HK-2 (cell line): ENCODE results near the gene PIGV.

Experiments used
- DNase-seq: peaks from one replicate; pipeline ENCODE4 v3.0.0-alpha.2; 2018; ENCODE audit not compliant: unreplicated experiment

Gene PIGV

DNA sequence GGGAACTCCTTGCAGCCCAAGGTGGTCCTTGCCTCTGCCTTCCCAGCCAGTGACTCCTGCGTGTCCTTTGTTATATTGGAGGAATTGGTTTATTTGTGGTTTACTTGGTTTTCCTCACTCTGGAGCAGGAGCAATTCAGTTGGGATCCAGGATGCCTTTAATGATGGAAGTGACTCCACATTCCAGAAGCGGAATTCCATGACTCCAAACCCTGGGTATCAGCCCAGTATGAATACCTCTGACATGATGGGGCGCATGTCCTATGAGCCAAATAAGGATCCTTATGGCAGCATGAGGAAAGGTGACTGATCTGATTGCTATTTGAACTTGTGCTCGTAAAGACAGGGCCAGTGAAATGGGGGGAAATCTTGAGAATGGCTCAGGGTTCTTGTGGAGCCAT, 15.1 kb upstream of the PIGV start:
- DNase-seq = peak; percentile 42

- DNase-seq = no peak
These were observed 13.3 kb upstream of the PIGV start for GRCh38 chr1:26774462-26774861.

DNA sequence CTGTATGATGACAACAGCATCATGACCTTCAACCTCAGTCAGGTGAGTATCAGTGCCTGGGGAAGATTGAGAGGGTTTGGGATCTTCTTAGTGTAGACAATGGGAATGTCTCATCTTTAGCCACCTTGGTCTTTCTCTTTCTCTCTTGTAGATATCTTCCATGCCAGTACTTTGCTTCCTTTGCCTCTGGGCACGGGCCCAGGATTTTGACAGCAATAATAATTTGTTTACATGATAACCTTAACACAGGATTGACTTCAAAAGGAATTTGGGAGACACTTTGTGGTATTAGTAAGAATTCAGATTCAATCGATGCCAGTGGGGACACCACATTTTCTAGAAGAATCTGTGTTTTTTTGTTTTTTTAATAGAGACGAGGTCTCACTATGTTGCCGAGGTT, 12.1 kb upstream of the PIGV start:
- DNase-seq = no peak

- DNase-seq = no peak
These were observed 8.6 kb upstream of the PIGV start for GRCh38 chr1:26779098-26779668.

DNA sequence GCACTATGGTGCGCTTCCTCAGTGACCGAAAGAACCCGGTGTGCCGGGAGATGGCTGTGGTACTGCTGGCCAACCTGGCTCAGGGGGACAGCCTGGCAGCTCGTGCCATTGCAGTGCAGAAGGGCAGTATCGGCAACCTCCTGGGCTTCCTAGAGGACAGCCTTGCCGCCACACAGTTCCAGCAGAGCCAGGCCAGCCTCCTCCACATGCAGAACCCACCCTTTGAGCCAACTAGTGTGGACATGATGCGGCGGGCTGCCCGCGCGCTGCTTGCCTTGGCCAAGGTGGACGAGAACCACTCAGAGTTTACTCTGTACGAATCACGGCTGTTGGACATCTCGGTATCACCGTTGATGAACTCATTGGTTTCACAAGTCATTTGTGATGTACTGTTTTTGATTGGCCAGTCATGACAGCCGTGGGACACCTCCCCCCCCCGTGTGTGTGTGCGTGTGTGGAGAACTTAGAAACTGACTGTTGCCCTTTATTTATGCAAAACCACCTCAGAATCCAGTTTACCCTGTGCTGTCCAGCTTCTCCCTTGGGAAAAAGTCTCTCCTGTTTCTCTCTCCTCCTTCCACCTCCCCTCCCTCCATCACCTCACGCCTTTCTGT, 7.3 kb upstream of the PIGV start:
- no peak for DNase-seq

- DNase-seq = no peak
These were observed 6.4 kb upstream of the PIGV start for GRCh38 chr1:26781206-26781825.

DNA sequence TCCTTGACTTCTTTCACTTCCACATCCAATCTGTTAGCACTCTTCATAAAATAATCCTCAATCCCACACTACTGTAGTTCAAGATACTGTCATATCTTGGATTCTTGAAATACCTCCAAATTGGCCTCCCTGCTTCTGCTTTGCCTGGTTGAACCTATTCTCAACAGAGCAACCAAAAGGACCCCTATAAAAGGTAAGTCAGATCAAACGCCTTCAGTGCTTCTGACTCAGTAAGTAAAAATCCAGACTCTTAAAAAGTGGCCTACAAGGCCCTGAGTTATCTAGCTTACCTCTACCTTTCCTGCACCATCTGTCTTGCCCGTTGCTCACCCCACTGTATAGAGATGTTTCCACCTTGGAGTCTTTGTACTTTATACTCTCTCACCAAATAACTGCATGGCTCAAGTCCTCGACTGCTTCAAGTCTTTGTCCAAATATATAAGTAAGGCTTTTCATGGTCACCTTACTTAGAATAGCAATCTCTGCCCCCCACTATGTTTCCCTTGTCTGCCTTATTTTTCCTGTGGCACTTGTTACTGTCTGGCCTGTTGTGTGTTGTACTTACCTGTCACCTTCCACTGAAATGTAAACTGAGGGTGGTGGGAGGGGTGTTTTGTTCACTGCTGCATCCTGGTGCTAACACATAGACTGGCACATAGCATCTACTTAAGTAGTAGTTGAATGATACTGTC, 5.1 kb upstream of the PIGV start:
- no peak for DNase-seq

DNA sequence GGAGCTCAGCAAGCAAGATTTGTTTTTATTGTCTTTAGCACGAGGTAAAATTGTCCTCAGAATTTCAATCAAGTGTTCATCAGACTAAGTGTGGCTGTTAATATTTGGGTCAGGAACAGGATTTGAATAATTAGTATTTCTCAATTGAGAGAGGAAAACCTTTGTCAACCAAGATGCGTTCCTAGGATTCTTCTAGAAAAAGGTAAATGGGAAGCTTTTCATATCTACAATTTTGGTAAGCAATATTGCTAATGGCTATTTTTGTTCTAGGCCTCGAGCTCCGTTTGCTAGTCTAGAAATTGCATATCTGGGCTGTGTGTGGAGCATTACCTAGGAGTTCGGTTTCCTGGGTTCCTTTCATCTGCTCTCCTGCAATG, 4.1 kb upstream of the PIGV start:
- no peak for DNase-seq

DNA sequence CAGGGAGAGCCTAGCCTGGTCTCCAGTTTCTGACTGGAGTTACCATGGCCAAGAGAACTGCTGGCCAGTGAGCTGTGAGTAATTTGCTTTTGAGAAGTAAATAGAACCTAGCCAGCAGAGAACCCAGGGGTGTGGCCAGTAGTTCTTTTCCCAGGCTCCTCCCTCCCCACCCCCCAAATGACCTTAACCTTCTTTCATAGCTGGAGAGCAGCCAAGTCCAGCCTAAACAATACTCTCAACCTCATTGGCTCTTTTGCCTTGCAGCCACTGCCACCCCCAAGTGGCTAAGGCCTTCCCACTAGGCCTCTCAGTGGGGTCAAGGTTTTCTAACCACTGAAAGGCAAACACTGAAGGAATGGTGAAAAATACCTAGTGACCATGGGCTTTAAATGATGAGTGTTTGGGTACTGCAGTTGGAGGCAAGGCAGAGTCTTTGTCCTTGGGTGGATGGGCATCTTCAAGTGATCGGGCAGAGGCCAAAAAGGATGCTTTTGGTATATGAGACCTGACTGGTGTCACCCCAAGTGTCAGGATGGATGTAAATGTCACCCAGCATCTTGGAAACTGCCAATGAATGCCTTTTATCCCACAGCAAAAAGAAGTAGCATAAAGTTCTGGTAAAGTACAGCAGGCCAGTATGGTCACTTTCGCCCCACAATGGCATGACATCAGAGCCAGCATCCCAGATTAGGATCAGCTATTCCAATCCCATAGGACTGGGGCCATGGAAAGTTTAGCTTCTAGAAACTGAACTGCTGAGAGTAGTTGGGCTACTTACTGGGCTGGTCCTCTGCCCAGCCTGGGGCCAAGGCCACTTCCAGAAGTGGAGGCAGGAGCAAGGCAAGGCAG, 3.5 kb upstream of the PIGV start:
- peak; percentile 66 for DNase-seq

DNA sequence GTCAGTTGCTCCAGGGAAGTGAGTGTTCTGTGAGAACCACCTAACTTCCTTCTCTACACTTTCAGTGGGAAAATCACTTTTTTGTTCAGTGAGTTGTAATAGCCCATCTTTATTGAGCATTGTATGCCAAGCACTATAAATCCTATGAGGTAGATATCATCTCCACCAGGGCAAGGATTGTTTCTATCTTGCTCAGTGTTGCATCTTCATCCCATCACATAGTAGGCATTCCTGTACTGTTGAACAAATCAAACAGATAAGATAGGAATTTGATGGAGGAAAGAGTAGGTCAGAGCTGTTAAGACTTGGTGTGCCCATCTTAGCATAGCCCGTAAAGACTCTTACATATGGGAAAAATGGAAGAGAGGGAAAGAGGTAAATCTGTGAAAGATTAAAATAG, 2.9 kb upstream of the PIGV start:
- DNase-seq = no peak

- DNase-seq = no peak
These were observed 1.9 kb upstream of the PIGV start for GRCh38 chr1:26785611-26786436.

DNA sequence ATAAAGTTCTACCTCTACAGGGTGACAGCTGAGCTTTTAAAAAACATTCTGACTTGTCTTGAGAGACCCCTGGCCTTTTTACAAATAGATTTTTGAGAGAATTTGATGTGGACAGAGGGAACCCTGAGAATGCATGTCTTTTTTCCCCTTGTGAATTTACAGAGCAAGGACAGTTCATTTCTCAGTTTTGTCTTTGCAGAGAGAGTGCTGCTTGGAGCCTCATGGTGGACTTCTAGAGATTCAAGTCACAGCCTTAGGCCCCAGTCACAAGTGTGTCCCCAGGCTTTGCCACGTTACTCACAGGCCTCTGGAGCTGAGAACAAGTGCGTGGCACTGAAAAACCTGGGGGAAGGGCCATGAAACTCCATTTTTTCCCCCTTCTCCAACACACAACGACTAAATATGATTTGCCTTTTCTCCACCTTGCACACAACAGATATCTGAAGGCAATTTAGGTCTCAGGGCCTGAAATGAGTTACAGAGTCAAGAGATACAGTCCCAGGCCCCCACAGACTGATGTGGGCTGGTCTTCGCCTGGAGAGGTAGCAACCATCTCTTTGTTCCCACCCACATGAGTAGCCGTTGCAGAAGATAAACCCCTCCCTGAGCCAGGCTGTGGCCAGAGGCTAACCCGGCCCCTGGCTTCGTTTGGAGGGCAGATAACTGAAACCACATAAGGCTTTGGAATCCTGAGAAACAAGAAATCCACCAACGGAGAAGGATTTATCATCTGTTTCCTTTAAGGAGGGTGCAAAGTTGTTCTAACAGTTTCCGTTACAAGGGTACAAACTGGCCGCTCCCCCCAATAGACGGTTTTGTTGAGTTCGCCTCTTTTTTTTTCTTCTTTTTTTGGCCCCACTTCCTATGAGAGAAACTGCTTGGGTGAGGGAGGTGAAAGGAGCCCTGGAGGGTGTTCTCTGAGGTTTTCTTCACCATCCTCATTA, 1.0 kb upstream of the PIGV start:
- DNase-seq = peak; percentile 75

DNA sequence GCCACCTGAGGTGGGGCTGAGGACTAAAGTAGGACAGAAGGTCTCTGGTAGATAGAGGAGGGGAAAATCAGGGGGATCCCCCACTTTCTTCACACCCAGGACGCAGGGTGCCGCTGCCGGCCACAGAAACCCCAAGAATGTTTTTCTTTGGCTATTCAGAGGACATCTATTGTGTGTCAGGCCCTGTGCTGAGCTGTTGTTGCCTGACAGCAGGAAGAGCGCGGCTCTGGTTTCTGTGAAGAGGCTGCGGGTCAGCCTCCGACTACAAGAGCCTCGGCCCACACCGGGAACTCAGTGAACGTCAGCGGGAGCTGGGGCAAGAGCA, 407 bp upstream of the PIGV start:
- DNase-seq = no peak

GRCh38 chr1:26788515-26788785, 700 bp downstream of the PIGV start:
- DNase-seq = no peak

GRCh38 chr1:26788836-26789611, 1.3 kb downstream of the PIGV start:
- DNase-seq = peak; percentile 80

DNA sequence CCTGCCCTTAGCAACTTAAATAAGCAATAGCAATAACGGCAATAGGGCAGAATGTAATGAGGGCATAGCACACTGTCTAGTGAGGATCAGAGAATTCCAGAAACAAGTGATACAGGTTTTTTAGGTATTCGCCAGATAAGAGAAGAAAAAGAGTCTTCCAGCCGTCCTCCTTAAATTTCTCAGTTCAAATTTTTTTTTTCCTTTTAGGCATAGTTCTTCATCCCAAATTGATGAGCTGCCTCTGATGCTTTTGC, 1.8 kb downstream of the PIGV start:
- DNase-seq = no peak

GRCh38 chr1:26789931-26790330, 2.2 kb downstream of the PIGV start:
- no peak for DNase-seq

- DNase-seq = no peak
These were observed 2.8 kb downstream of the PIGV start for GRCh38 chr1:26790551-26790953.

DNA sequence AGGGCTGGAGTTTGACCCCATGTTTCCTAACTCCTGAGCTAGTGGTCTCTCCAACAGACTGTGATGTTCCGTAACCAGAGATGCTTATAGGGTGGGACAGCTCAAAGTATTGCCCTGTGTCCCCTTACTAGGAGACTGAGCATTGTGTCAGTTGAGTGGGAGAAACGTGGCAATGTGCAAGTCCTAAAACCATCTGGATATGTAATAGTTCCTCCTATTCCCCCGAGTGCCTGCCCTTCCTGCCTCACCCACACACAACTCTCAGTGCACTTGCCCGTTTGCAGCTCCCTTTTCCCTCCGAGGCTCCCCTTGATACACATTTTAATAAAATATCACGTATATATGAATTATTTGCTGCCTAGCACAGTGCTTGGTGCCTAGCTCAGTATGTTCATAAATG, 3.4 kb downstream of the PIGV start:
- no peak for DNase-seq

DNA sequence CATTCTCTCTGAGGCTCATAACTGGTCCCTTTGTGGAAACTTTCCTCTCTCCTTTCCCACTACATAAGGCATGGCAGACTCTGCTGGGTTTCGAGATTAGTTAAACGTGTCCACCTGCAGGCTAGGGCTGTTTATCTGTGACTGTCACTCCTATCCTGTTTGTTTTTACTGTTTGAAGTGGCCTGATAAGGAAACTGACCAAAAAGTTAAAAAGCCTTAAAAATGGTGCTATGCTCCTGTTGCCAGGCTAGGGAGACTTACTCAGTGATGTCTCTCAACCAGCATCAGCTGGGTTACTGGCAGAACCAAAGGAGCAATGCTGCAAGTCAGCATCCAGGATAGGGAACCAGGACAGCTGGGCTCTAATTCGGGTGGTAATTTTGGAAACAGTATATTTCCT, 3.9 kb downstream of the PIGV start:
- no peak for DNase-seq
